GM19463 (cell line): ENCODE measurements around the gene SLC24A3.

ENCODE experiments used
- ATAC-seq: cut with Tn5 transposase; IDR thresholded peaks from one replicate; pipeline ENCODE4 v1.9.1; 2021; ENCODE audit warnings: mild to moderate bottlenecking, moderate library complexity; ENCODE audit not compliant: unreplicated experiment

The SLC24A3 gene

DNA sequence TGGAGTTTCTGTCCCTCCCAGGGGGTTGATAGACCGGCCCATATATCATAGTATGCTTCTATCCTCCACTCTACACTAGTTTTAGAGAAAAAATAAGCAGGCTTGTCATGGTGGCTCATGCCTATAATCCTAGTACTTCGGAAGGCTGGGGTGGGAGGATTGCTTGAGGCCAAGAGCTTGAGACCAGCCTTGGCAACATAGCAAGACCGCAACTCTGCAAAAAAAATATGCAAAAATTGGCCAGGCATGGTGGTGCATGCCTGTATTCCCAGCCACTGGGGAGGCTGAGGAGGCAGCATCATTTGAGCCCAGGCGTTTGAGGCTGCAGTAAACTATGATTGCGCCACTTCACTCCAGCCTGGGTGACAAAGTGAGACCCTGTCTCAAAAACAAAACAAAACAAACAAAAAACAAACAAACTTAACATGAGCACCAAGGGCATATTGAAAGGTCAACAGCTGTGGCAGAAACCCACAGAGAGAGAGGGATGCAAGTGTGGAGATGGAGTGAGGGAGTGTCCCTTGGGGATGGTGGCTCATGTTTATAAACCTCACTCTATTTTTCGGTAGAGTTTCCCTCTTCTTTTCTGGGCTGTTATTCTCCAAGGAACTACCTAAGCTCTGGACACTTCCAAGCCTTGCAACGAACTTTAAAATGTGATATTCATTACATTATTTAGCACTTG, 24.1 kb downstream of the SLC24A3 start:
- ATAC-seq: no peak

DNA sequence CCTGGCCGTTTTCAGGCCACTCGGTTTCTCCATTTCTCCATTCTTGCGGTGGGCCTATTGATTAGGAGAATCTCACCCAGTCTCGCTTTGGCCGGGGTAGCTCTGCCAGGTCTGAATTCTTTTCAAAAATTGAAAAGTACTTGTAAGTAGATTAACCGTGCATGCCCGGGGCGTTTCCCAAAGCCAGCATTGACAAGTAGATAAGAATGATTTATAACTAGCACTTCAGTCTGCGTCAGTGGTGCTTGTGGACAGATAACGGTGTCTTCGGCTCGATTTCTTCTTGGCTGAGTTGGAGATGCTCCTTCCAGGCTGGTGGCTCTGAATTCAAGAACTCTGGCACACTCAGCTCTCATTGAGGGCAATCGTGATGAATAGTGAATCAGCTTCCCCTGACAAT, 29.0 kb downstream of the SLC24A3 start:
- no peak for ATAC-seq

DNA sequence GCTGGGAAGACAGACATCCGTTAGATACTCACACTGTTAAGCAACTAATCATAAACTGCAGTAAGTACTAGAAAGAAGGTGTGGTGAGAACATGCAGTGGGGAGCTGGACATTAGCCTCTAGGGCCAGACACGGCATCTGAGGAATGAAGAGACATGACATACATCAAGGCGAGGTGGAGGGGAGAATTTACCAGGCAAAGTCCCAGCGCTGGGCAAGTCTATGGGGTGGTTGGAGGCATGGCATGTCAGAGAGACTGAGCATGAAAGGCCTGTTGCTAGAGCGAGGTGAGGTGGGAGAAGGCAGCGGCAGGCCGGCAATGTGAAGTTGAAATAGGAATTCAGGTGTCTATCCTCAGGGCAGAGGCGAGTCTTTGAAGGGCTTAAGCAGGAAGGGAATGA, 31.8 kb downstream of the SLC24A3 start:
- ATAC-seq: no peak

DNA sequence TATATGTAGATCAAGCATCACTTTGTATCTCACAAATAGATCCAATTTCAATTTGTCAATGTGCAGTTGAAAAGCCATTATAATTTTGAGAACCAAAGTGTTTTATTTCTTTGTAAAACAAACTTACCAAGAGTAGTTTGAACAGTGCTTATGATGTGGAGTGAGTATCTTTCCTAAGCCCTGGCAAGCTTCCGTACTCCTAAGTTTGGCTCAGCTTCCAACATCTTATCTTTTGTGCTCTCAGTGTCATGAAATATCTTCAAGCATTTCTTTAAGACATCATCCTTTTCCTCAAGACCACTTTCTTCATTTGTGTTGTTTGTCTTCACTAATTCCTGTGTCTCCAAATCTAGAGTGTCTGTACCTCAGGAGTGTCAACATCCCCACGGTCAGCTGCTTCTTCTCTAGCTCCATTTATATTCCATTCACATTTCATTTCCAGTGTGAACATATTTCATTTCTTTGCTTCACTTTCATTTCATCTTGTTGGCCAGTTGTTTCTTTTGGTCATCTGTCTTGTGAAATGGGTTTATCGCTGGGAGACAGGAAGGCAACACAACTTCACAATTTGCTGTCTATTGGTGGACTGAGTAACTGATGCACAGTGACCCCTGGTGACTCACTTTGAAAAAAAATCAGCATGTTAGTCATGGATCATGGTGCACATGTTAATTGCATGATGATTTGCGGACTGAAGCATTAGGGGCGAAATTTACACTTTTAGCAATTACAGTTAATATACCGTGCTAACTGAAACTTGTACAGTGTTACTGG, 36.9 kb downstream of the SLC24A3 start:
- no peak for ATAC-seq

DNA sequence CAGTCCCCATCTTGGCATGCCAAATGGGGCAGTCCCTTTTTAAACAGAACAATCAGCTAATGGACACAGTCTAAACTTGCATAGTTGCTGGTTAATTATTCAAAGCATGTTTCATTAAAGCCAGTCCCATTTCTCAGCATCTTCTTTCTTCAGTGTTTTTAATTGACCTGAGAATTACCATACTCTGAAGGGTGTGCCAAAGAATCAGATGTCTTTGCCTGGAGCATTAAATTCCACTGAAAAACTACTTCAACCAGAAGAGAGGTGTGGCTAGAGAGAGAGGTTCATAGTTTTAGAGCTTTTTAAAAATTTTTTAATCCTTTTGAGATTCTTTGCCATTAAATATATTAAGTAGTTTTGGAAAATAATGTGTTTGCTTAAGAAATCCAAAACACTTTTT, 37.9 kb downstream of the SLC24A3 start:
- no peak for ATAC-seq

DNA sequence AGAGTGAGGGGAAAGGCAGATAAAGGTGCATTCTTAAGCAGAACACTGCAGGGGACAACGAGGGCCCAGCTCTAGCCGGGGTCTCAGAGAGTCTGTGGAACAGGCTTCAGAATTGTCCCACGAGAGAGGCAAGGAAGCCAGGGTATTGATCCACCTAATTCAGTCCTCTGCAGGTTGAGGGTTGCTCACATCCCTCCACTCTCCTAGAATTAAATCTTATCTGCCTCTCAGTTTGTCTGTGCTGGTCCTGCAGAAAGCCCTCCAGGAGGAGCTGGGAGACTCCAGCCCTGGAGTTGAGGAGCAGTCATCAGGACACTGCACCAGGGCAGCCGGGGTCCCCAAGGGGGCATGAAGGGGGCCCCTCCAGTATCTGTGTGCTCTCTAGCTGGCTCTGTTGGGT, 39.1 kb downstream of the SLC24A3 start:
- ATAC-seq: no peak

DNA sequence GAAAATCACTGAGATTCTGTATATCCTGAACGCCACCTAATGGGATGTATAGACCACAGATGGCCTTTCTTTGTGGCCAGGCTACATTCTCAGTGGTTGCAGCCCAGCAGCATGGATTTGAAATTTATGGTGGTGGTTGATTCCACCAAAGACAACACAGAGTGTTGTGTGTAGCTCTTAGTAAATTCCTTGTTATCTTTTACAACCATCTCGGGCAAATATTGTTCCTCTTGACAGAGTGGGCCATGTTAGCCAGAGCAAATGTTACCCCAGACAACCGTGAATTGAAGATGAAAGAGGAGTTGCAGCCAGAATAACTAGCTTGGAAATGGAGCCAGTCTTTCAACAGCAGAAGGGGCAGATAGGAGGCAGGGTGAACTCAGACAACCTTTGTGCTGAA, 39.5 kb downstream of the SLC24A3 start:
- no peak for ATAC-seq

DNA sequence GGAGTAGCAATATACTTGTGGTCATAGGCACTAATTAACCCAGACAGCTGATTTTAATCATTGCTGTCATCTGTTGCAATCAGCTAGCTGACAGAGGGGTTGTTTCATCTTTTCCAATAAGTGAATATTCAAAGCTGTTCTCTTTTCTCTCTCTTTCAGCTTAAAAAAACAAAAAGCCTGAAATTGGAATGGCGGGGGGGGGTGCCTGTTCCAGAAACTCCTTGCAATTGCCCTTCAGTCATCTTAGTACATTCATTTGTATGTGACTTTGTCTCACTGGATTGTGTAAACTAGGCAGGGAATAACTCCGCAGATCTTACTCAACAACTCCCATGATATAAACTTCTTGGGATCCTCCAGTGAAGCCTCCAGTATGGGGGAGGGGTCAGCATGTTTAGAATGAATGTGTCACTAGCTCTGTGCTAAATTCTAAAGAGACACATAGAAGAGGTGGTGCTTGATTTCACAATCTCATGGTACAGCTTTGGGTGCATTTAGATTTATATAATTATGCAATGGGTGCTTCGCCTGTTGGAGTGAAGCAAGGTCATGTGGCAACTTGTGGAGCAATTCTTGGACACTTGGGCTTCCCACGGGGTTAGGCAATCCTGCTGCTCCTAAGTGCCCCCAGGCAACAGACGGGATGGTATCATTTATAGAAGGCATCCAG, 40.1 kb downstream of the SLC24A3 start:
- no peak for ATAC-seq

DNA sequence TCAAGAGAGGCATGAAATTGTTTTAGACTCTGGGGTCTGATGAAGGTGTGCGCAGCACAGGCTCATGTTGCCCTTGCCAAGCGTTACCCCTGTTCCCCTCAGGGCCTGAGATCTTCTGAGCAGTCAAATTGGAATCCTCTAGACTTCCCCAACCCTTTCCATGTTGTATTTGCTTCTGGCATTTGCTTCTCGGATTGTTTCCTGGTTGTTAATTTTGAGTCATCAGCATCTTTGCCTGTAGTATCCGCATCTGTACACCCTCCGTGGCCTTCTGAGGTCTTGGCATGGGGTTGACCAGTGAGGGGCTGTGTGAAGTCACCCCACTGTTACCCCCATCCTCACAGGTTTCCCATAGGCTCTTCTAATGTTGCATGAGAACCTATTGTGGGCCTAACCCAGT, 40.9 kb downstream of the SLC24A3 start:
- no peak for ATAC-seq

DNA sequence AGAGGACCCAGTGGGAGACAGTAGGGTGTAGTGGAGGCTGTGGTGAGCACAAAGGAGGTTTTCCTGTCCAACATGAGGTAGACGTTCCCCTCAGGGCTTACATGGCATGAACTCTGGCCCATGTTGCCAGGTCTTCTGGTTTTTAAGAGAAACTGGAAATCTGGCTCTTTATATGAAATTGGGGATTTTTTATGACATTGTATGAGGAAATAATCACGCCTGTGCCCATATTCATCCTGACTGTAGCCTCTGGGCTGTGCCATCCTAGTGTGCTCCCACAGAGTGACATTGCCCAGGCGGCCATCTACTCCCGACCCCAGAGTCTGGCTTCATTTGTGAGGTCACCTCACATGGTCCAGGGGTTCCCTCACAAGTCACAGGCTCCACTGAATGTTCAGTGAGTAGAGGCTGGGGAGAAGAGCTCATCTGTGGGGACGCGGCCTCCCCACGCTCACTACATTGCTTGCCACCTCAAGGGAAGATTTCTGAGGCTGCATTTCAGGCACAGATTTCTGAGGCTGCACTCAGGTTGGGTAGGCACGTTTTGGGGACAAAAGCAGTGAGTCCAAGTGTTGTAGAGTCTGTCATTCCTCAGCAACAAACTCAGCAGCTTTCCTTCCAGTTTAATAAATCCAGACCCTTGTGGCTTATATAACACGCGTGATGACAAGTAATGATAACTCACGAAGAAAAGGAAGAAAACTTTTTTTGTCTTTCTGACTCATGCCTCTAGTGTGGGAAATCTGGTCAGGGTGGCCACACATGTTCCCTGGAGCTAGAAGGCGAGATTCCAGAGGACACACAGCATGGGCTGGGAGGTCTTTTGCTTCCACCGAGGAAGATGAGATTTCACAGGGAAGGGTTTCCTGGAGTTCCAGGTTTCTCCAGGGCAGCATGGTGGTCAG, 41.7 kb downstream of the SLC24A3 start:
- no peak for ATAC-seq

DNA sequence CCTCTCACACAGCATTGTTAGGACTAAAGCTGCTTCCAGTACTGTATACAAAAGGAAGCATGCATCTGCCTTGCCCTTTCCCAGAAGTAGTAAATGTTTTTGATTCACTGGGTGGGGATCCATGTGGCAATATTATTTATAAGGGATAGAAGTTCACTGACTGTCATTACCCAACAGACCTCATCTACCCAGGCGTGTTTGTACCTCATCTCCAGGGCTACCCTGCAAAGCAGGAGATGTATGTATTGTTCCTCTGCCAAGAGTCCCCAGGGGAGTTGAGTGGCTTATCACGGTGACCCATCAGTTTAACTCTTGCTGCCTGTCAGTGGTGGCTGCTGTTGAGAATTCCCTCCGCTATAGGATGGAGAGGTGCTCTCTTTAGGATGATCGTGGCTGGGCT, 42.5 kb downstream of the SLC24A3 start:
- ATAC-seq: no peak

DNA sequence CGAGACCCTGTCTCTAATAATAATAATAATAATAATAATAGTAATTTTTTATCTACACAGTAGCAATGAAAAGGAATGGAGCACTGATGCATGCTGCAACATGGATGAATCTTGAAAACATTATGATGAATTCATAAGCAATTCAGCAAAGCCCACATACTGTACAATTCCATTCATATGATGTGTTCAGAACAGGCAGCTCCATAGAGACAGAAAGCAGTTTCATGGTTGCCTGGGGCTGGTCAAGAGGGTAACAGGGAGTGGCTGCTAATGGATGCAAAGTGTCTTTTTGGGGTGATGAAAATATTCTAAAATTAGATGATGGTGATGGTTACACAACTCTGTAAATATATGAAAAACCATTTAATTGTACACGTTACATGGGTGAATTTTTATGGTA, 43.6 kb downstream of the SLC24A3 start:
- no peak for ATAC-seq

DNA sequence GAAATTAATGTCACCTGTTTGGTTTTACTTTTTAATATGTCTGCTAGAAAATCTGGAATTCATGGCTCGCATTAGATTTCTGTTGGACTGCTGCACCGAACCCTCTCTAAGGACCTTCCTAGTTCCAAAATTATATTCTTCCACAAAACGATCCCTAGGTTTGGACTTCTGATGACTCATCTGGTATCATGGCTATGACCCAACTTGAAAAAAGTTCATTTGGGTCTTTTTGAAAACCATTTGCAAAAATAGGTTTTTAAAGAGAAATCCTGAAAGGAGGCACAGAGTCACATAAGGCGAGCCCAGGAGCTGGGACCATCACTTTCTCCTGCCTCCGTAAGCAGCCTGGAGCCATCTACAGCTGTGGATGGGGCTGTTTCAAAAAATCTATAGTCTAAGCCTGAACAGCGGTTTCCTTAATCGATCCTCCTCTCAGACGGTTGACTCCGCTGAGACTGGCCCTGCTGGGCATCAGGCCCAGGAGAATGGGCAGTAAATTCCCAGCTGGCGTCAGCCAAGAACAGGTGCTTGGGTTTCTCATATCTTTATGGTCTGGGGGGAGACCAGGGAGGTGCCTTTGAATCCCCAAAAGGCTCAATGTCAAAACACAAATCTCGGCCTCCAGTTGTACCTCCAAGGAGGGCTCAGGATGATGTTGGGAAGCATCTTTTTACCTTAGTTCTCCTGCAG, 44.6 kb downstream of the SLC24A3 start:
- no peak for ATAC-seq

DNA sequence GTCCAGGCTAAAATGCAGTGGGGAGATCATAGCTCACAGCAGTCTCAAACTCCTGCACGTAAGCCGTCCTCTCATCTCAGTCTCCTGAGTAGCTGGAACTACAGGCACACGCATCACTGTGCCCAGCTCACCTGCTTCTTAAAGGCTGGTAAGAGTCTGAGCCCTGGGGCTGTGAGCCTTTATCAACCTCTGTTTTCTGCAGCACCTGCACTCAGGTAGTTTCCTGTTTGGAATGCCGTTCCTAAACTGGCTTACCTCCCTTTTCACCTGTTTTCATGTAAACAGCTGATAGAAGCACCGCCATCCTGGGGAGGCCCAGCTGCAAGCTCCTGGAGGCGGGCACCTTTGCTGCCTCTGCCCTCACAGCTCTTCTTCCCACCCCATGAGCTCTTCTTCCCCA, 45.4 kb downstream of the SLC24A3 start:
- no peak for ATAC-seq

DNA sequence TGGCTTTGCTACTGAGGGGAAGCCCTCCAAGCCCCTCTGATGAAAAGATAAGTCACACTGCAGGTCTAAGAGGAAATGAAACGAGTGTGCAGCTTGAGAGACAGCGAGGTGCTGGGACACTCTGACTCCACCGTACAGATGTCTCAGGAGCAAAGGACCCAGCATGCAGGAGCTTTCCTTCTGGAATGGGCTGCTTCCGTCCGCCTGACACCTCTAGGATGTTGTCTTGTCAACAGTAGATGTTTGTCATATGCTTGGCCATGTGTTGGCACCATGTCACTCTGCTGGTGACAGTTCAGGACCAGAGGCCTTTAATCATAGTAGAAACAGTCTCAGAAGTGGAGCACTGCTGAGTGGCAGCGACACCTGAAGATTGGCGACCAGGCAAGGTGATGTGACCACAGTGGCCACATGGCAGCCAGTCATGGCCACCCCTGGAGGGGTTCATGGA, 46.7 kb downstream of the SLC24A3 start:
- no peak for ATAC-seq

DNA sequence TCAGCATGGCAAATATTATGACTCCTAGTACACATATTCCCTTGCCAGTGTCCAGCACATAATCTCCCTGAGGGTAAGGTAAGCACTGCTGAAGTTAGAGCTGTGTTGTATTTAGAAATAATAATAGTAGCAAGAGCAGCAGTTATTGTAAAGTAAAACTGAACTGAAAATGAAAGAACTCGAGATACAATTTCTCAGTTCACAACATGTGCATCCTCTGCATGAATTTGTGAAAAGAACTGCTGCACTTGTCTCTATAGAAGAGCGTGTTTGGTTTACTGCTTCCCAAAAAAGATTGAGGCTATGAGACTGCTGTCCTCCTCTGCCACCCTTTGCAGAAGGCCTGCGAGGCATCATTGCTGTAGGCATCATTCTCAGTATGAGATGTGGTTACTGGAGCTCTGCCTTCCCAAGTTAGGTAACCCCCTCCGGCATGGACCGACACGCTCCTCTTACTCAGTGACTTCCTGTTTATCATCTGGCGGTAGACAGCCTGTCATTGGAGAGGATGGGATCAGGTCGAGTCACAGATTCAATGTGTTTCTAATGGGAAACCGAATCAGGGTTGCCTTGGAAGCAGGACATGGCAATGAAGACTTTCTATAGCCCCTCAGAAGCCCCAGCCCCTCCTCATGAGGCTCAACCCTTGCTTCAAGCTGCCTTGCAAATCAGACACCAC, 48.1 kb downstream of the SLC24A3 start:
- no peak for ATAC-seq

DNA sequence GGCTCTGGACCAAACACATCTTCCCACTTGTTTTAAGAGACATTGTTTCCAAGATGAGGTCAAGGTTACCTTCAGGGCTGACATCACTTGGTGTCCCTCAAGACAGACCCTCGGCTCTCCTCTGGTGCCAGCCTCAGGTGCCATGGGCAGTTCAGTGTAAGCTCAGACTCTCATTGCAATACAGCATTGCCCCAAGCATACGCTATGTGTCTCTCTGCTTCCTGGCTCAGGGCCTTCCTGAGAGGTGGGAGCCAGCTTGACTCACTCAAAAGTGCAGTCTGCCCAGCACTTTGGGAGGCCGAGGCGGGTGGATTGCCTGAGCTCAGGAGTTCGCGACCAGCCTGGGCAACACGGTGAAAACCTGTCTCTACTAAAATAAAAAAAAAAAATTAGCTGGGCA, 51.7 kb downstream of the SLC24A3 start:
- ATAC-seq: no peak

DNA sequence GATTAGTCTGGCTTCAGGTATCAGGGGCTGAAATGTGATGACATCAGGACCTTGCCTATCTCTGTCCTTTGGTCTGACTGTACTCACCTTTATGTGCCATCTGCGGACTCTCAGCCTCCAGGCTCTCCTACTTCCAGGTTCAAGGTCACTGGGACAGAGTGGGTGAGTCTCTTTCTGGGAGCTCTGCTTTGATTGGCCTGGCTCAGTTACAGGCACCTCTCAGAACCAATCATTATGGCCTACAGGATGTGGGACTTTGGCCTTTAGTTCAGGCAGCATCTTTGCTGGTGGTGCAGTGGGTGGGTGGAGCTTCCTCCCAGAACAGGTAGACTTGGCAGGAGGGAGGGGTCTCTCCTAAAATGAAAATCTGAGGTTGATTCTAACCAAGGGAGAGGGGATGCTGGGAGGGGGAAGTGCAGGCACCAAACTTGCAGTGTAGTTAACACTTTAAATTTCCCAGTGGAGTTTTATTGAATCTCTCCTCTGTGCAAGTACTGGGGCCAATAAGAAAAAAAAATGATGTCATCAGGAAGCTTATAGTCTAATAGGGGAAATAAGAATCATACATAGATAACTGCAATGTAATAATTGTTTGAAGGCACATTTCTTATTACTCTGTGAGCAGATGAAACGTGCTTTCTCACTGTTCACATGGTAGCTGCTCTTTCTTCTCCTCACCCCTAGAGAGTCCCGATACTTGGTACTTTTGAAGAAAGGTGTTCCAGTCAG, 53.4 kb downstream of the SLC24A3 start:
- ATAC-seq: no peak

DNA sequence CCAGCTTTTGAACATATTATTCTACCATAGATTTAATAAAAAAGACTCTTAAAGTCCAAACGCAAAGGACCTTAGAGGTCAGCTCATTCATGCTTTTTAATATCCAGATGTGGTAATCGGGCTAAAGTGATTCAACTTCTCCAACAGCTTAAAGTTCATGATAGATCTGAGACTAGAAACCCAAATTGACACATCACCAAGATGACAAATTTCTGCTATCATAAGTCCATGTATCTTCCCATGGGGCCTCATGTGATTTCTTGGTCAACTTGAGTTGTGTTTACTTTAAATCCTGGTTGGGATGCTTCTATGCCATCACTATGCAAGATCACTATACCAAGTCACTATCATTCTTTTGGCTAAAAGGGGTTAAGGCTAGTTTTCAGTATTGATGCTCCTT, 56.0 kb downstream of the SLC24A3 start:
- no peak for ATAC-seq
